RPMI8226 (cell line): ENCODE measurements around the gene FXR2.

Source experiments
- DNase-seq: peaks from one replicate; pipeline ENCODE4 v3.0.0-alpha.2; 2015

FXR2 gene

DNA sequence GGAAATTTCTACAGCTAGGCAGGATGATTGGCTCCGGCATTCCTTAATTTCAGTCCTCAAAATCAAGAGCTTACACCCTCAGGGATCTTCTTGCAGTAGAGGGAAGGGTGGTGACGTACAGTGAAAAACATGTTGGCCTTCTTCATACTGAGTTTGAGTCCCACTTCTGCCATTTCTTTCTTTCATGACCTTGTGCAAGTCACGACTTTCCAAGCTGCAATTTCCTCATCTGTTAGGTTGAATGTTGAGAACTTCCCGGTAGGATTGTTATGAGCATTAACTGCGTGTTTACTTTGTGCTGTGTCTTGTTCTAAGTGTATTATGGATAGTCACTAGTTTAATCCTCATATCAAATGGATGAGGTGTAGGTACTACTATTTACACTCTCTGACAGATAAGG is 45.1 kb downstream of the FXR2 start:
- no peak for DNase-seq

DNA sequence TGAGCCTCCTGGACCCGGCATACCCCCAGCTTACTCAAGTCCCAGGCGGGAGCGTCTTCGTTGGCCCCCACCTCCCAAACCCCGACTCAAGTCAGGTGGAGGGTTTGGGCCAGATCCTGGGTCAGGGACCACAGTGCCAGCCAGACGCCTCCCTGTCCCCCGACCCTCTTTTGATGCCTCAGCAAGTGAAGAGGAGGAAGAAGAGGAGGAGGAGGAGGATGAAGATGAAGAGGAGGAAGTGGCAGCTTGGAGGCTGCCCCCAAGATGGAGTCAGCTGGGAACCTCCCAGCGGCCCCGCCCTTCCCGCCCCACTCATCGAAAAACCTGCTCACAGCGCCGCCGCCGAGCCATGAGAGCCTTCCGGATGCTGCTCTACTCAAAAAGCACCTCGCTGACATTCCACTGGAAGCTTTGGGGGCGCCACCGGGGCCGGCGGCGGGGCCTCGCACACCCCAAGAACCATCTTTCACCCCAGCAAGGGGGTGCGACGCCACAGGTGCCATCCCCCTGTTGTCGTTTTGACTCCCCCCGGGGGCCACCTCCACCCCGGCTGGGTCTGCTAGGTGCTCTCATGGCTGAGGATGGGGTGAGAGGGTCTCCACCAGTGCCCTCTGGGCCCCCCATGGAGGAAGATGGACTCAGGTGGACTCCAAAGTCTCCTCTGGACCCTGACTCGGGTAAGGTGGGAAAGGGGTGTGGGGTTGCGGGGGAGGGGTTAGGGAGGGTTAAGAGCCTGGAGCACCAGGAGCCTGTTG is 51.4 kb downstream of the FXR2 start:
- DNase-seq, result no peak

DNA sequence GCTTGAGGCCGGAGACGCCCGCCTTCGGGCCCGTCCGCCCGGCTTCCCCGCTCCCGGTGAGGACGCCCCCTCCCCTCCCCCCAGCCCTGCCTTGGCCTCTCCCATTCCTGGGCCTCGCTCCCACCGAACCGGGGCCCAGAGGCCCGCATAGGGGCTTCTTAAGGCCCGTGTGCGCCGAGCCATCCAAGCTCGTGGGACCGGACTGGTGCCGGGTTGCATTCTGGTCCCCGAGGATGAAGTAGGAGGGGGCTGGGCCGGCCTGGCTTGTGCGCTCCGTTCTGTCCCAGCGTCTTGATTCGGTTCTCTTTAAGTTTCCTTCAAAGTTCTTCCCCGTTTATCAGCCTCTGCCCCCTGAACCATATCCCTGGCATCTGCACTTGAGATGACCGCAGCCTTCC is 52.5 kb downstream of the FXR2 start:
- DNase-seq, result no peak

DNA sequence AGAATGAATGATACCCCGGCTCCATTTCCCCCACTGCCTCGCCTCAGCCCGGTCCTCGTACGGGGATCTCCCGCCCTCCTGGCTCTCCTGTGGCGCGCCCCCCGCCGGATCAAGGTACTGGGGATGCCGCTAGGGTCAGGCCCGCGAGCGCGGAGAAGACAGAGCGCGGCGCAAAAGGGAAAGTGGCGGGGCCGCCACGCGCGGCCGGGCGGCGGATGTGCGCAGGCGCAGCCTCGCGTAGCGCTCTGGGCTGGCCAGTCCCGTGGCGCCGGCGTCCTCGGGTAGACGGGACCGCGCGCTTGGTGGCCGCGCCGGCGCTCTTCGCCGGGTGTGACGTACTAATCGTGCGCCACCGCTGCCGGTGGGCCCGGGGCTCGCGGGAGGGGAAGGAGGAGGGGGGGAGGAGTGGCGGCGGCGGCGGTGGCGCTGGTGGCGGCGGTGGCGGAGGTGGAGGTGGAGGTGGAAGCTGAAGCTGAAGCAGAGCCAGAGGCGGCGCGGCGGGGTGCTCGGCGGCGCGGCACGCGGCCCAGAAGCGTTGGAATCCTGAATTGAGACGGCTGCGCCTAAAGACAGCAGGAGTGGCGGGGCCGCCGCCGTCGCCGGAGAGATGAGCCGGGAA is 53.0 kb downstream of the FXR2 start, which contains the start of gene SENP3:
TSS of gene SENP3 (plus strand) at position 331 of the 619 bp plus-strand sequence. CDS start 1,158 bp downstream, outside the sequence.
- peak; percentile 91 for DNase-seq

DNA sequence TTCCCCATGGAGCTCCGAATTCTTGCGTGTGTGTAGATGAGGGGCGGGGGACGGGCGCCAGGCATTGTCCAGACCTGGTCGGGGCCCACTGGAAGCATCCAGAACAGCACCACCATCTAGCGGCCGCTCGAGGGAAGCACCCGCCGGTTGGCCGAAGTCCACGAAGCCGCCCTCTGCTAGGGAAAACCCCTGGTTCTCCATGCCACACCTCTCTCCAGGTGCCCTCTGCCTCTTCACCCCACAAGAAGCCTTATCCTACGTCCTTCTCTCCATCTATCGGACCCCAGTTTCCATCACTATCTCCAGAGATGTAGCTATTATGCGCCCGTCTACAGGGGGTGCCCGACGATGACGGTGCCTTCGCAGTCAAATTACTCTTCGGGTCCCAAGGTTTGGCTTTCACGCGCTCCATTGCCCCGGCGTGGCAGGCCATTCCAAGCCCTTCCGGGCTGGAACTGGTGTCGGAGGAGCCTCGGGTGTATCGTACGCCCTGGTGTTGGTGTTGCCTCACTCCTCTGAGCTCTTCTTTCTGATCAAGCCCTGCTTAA is 53.6 kb downstream of the FXR2 start:
- DNase-seq, result peak; percentile 85

DNA sequence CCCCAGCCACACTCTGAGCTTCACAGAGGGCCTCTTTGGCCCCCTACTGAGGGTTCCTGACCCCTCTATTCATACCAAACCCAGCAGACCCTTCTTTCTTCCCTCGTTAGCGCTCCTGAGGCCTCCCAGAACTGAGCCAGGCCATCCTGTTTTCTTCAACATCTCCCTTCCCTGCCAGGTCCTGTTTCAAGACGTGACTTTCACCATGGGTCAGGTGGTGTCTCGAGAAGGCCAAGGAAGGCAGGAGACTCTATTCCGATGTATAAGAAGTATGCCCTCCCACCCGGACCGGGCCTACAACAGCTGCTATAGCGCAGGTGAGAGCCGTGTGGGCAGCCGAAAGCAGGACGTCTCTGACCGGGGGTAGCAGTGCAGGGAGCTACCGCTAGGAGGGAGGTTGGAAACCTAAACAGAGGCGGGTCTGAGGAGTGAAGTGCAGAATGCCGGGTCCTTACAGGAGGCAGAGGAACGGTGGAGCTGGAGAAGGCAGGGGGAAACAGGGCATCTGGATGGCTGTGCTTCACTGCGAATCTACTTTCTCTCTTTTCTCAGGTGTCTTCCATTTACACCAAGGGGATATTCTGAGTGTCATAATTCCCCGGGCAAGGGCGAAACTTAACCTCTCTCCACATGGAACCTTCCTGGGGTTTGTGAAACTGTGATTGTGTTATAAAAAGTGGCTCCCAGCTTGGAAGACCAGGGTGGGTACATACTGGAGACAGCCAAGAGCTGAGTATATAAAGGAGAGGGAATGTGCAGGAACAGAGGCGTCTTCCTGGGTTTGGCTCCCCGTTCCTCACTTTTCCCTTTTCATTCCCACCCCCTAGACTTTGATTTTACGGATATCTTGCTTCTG is 54.3 kb downstream of the FXR2 start:
- DNase-seq, result peak; percentile 63

DNA sequence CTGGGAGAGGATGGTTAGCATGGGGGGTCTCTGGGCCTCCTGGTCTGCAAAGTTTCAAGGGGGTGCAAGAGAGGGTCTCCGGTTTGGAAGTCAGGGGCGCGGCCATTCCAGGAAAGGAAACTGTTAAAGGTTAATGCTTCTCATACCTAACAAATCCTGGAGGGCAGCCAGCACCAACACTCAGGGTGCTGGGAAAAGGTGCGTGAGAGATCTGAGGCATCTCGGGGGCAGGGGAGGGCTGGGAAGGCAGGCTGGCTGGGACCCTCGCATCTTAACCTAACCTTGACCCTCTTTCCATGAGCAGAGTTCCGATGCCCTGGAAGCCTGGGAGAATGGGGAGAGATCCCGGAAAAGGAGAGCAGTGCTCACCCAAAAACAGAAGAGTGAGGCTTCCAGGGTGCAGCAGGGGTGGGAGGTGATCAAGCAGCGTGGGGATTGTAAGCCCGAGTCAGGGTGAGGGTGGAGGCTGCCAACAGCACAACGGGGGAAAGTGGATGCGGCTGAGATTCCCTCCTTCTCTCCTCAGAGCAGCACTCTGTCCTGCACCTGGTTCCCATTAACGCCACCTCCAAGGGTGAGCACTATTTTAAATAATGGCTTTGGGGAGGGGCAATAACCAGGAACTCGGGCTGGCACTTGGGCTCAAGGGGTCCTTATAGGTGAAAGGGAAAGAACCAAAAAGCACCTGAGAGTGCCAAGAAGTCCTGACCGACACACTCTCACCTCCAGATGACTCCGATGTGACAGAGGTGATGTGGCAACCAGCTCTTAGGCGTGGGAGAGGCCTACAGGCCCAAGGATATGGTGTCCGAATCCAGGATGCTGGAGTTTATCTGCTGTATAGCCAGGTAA is 55.2 kb downstream of the FXR2 start:
- no peak for DNase-seq

DNA sequence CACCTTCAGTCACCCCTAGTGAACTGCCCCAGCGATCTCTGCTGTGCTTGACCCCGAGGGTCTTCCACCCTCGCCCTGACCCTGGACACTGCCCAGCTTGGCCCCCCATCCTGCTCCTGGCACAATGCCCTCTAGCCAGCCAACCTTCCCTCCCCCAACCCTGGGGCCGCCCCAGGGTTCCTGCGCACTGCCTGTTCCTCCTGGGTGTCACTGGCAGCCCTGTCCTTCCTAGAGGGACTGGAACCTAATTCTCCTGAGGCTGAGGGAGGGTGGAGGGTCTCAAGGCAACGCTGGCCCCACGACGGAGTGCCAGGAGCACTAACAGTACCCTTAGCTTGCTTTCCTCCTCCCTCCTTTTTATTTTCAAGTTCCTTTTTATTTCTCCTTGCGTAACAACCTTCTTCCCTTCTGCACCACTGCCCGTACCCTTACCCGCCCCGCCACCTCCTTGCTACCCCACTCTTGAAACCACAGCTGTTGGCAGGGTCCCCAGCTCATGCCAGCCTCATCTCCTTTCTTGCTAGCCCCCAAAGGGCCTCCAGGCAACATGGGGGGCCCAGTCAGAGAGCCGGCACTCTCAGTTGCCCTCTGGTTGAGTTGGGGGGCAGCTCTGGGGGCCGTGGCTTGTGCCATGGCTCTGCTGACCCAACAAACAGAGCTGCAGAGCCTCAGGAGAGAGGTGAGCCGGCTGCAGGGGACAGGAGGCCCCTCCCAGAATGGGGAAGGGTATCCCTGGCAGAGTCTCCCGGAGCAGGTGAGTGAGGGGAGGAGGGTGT is 56.0 kb downstream of the FXR2 start, which contains the start of gene TNFSF13:
TSS of gene TNFSF13 (plus strand) at position 207 of the 776 bp plus-strand sequence. CDS start at position 497, 290 bp downstream.
- peak; percentile 25 for DNase-seq

DNA sequence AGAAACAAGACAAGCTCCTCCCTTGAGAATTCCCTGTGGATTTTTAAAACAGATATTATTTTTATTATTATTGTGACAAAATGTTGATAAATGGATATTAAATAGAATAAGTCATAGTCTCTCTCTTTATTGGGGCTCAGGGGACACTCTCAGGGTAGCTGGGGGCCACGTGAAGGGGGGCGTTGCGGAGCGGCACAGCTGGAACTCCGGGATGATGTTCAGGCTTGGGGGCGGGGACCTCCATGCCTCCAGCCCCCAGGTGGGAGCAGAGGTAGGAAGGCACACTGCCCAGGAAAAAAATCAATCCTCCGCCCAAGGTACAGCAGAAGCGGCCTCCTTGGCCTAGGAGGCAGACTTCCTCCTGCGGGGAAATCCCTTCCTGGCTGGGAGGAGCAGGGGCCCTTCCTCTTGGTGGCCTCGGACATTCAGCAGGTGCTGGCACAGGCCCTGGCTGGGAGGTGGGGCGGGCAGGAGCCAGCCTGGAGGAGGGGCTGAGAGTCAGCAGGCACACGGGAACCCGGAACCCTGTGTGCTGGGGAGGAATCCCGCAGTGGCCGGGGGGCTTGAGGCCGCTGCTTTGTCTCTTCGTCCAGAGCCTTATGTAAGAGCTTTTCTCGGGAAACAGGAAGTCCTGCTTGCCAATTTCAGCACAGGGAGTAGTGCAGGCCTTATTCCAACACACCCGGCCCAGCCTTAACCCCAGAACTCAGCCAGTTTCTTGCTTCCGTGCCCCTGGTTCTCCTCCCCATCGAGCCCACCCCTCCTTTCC is 56.7 kb downstream of the FXR2 start:
- peak; percentile 87 for DNase-seq

DNA sequence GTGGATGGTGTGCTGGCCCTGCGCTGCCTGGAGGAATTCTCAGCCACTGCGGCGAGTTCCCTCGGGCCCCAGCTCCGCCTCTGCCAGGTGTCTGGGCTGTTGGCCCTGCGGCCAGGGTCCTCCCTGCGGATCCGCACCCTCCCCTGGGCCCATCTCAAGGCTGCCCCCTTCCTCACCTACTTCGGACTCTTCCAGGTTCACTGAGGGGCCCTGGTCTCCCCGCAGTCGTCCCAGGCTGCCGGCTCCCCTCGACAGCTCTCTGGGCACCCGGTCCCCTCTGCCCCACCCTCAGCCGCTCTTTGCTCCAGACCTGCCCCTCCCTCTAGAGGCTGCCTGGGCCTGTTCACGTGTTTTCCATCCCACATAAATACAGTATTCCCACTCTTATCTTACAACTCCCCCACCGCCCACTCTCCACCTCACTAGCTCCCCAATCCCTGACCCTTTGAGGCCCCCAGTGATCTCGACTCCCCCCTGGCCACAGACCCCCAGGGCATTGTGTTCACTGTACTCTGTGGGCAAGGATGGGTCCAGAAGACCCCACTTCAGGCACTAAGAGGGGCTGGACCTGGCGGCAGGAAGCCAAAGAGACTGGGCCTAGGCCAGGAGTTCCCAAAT is 57.4 kb downstream of the FXR2 start:
- DNase-seq, result no peak

DNA sequence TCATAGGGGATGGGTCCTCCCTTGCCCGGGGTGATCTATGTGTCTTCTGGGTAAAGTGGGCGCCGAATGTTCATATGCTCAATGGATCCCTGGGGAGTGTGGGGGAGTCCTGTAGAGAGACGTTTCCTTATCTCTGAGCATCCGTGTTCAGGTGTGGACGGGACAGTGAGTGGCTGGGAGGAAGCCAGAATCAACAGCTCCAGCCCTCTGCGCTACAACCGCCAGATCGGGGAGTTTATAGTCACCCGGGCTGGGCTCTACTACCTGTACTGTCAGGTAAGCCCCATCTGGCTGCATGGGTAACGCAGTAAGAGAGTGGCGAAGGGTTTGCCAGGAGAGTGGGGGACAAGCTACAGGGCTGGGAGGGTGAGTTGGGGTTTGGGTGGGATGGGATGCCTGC is 58.1 kb downstream of the FXR2 start:
- no peak for DNase-seq

DNA sequence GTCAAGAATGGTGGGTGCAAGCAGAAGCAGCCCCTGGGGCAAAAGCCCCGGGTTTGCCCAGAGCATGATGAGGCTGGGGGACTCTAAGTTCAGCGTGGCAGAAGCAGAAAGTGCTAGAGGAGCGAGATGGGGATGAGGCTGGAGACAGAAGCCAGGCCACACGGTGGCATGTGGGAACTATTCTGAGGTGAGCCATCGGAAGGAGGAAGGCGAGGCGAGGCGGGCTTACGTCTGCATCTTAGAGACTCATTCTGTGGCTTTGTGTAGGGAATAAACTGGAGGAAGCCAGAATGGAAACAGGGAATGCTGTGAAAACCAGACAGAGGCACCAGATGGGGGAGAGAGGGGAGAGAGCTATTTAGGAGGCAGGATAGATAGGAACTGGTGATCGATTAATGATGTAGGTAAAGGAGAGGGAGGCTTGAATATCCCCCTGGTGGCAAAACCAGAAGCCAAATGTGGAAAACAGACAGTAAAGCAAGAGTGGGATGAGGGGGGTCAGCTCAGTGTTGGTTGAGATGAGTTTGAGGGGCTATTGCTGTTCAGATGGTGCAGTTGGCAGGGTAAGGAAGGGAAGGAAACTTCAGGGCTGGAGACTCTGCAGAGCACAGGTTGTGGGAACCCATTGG is 59.3 kb downstream of the FXR2 start:
- no peak for DNase-seq

DNA sequence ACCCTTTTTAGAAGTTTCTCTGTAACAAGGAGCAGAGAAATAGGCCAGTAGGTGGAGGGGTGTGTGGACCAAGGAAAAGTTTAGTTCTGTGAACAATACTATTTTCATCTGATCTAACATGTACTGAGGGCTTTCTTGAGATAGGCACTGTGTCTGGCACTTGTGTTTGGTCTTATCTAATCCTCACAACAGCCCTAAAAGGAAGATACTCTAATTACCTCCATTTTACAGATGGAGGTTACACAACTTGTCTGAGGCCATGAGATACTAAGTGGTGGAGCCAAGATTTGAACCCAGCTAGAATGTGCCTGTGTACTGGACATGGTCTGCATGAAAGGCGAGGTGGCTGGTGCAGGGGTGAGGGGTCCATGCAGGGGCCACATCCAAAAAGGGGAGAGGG is 61.3 kb downstream of the FXR2 start:
- no peak for DNase-seq

DNA sequence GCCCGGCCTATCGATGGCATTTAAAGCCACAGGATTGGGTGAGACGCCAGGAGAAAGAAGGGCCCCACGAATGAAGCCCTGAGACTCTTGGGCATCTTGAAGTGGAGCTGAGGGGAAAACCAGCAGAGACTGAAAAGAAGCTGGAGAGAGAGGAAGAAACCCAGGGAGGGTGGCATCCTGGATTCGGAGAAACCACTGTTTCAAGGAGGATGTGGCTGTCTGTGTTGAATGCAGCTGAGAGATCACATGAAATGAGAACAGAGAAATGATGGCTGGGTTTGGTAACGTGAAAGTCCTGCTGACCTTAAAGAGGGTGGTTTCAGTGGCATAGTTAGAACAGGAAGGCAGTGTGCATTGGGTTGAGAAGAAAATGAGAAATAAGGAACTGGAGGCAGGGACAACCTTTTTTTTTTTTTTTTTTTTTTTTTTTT is 62.1 kb downstream of the FXR2 start:
- DNase-seq, result peak; percentile 66

DNA sequence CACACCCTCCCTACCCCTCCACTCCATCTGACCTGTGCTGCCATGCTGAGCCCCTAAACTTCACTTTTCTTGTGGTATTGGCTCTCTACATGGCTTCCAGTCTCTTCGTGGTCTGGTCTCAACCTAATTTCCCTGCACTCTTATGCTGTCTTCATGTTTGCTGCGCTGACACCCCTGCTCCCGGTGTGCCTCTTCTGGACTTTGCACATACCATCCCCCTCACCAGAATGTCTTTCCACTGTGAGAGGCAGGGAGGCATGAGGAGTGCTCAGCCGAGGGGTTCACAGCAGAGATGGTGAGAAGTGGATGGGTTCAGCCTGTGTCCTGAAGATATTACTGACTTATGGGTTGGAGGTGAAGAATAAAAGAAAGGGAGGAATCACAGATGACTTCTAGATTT is 63.3 kb downstream of the FXR2 start:
- no peak for DNase-seq

DNA sequence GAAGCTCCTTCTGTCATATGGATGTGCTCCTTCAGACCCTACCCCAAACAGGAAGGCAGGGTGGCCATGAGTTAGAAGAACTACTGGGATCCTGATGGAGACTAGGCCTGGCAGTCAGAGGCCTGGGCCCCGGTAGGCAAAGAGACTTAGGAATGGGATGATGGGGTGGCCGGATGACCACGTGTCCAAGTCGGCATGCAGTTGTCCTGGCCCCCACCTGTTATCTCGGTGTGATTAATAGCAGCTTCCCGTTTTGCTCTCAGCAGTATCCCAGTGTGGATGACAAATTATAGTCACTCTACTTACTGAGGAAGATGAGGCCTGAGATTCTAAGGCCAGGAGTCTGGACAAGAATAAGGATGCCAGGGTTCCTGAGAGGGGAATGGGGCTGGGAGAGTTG is 64.4 kb downstream of the FXR2 start:
- DNase-seq, result no peak

DNA sequence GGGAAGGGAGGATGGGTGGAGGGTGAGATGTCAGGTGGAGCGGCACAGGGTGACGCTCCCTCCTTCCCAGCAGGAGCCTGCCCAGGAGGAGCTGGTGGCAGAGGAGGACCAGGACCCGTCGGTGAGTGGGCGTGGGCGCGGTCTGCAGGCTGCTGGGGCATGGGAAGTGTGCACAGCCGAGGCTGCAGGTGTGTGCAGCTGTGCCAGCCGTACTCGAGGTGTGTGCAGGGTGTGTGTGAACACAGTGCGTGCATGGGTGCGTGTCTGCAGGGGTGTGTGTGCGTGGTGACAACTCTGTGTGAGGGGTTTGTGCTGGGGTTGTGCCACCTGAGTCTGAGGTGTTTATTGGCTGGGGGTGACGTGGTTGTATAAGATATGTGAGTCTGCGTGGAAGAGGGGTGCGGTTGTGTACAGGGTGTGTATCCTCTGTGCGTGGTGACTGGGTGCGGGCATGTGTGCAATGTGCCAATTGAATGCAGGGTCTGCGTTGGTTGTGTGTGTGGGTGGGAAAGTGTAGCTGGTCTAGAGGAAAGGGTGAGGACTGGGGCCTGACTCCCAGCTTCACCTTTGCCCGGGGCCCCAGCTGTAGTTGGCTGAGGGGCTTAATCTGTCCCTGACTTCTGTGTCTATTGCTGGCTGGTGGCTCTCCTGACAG is 65.2 kb downstream of the FXR2 start:
- no peak for DNase-seq

DNA sequence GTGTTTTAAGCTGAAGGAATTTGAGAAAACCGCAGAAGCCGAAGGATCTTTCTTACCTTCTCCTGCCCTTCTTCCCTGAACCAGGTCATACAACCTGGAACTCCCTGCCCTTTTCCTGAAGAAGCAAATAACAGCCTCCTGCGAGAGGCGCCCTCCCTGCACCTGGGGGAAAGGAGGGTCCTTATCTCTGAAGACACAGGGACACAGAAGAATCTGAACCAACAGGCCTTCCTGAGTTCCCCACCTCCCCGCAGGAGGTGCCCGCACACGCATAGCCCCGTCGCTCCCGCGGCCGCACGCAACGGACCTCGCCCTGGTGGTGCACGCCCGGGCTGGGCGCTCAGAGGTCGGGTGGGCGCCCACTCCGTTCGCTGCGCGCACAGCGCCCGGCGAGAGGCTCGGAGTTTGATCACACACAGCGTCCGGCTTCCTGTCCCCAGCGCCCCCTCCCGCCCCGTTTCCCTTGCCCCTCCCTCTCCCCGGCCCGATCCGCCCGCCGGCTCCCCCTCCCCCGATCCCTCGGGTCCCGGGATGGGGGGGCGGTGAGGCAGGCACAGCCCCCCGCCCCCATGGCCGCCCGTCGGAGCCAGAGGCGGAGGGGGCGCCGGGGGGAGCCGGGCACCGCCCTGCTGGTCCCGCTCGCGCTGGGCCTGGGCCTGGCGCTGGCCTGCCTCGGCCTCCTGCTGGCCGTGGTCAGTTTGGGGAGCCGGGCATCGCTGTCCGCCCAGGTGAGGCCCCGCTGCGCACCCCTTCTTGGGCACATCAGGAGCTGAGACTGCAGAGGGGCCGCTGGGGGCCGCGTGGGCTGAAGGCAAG is 65.9 kb downstream of the FXR2 start, which contains the start of gene TNFSF12:
TSS of gene TNFSF12 (plus strand) at position 474 of the 816 bp plus-strand sequence. CDS start at position 570, 96 bp downstream.
- no peak for DNase-seq
